PC-3 (cell line): ENCODE data around the gene ANKS1B. TPM values are rescaled to one million over a fixed set of nuclear protein-coding genes. Genes with fewer than 3 reads are reported as not detected.

Experiments
- ATAC-seq: fragments of 200-7000 bp; cut with Tn5 transposase; 2 replicates; pipeline ENCODE4 v1.9.1; 2020; ENCODE audit warnings: mild to moderate bottlenecking, moderate library complexity
- BruUV-seq: library from RNA; stranded (reverse); fragments of 400-500 nt; replicated peaks from 2 replicates; lab custom pipeline; 2021; lab: Mats Ljungman, UMichigan
- CTCF ChIA-PET: fragments of 300-600 bp; sonication (Branson Sonifier 250); formaldehyde crosslinking; loops from one replicate; lab custom pipeline; 2022; ENCODE audit warnings: antibody characterized with exemption; lab: Charles Lee
- POLR2A ChIA-PET: fragments of 300-600 bp; sonication (Branson Sonifier 250); formaldehyde crosslinking; loops from one replicate; lab custom pipeline; 2022; ENCODE audit warnings: antibody characterized with exemption; ENCODE audit not compliant: unreplicated experiment; lab: Charles Lee
- DNase-seq: peaks from one replicate; pipeline ENCODE4 v3.0.0-alpha.2; 2015
- H2AFZ ChIP-seq: fragments of 300-600 bp; sonication (generic); 2 replicates; pipeline ENCODE4 v1.6.0; 2016; ENCODE audit warnings: antibody characterized with exemption, low read length
- H3F3A ChIP-seq: fragments of 300-600 bp; sonication (generic); one replicate; pipeline ENCODE4 v1.6.0; 2017; ENCODE audit warnings: antibody characterized with exemption, low read length, control low read depth, mild to moderate bottlenecking; ENCODE audit not compliant: unreplicated experiment
- H3K27ac ChIP-seq: fragments of 300-600 bp; sonication (generic); 2 replicates; pipeline ENCODE4 v1.5.1; 2016; ENCODE audit warnings: mild to moderate bottlenecking, low read length
- H3K27me3 ChIP-seq: fragments of 300-600 bp; sonication (generic); 2 replicates; pipeline ENCODE4 v1.6.1; 2016; ENCODE audit warnings: low read length, mixed read lengths
- H3K36me3 ChIP-seq: fragments of 300-600 bp; sonication (generic); 2 replicates; pipeline ENCODE4 v1.6.1; 2016; ENCODE audit warnings: low read depth, mixed run types, low read length, mixed read lengths
- H3K4me1 ChIP-seq: fragments of 300-600 bp; sonication (generic); 2 replicates; pipeline ENCODE4 v1.5.1; 2016; ENCODE audit warnings: low read length; ENCODE audit not compliant: insufficient read depth
- H3K4me2 ChIP-seq: fragments of 300-600 bp; sonication (generic); 2 replicates; pipeline ENCODE4 v1.6.0; 2016; ENCODE audit warnings: low read length
- H3K4me3 ChIP-seq: fragments of 300-600 bp; sonication (generic); 2 replicates; pipeline ENCODE4 v1.5.1; 2016; ENCODE audit warnings: mild to moderate bottlenecking, low read length, mixed read lengths
- H3K79me2 ChIP-seq: fragments of 300-600 bp; sonication (generic); 2 replicates; pipeline ENCODE4 v1.6.1; 2017; ENCODE audit warnings: low read length, mixed read lengths
- H3K9ac ChIP-seq: fragments of 300-600 bp; sonication (generic); 2 replicates; pipeline ENCODE4 v1.6.0; 2016; ENCODE audit warnings: mild to moderate bottlenecking, low read length
- H3K9me2 ChIP-seq: fragments of 300-600 bp; sonication (generic); replicated peaks from 2 replicates; pipeline ENCODE4 v1.6.1; 2016; ENCODE audit warnings: mixed run types, low read length, mixed read lengths
- H3K9me3 ChIP-seq: fragments of 300-600 bp; sonication (generic); 2 replicates; pipeline ENCODE4 v1.6.1; 2016; ENCODE audit warnings: low read length, mixed read lengths
- H4K20me1 ChIP-seq: fragments of 300-600 bp; sonication (generic); 2 replicates; pipeline ENCODE4 v1.6.1; 2016; ENCODE audit warnings: low read length, mixed read lengths
- EZH2 ChIP-seq: fragments of 300-600 bp; sonication (generic); IDR thresholded peaks from one replicate; pipeline ENCODE4 v1.6.1; 2017; ENCODE audit warnings: antibody characterized with exemption, mild to moderate bottlenecking, low read length; ENCODE audit not compliant: unreplicated experiment
- EZH2phosphoT487 ChIP-seq: fragments of 300-600 bp; sonication (generic); IDR thresholded peaks from 2 replicates; pipeline ENCODE4 v1.6.1; 2018; ENCODE audit warnings: mild to moderate bottlenecking, antibody characterized with exemption, low read length, borderline replicate concordance
- intact Hi-C: fragments of 100-400 bp; cut with micrococcal nuclease; formaldehyde crosslinking; loops from 2 replicates; pipeline ENCODE4 v1.9.0; 2023
- total RNA-seq: library from RNA; depleted of rRNA; stranded (reverse); fragments of >200 nt; gene quantifications from 2 replicates; pipeline ENCODE4 v1.2.3, GENCODE V29; 2014
- TF ChIP-seq, protein P1 (sequence below): fragments of 300-600 bp; sonication (generic); conservative IDR thresholded peaks from 2 replicates; pipeline ENCODE4 v1.5.1; 2017; ENCODE audit warnings: antibody characterized with exemption, low read depth, mild to moderate bottlenecking, low read length

ANKS1B gene
- total RNA-seq, 1 experiment from 2014 or later, result 0.07 TPM

DNA sequence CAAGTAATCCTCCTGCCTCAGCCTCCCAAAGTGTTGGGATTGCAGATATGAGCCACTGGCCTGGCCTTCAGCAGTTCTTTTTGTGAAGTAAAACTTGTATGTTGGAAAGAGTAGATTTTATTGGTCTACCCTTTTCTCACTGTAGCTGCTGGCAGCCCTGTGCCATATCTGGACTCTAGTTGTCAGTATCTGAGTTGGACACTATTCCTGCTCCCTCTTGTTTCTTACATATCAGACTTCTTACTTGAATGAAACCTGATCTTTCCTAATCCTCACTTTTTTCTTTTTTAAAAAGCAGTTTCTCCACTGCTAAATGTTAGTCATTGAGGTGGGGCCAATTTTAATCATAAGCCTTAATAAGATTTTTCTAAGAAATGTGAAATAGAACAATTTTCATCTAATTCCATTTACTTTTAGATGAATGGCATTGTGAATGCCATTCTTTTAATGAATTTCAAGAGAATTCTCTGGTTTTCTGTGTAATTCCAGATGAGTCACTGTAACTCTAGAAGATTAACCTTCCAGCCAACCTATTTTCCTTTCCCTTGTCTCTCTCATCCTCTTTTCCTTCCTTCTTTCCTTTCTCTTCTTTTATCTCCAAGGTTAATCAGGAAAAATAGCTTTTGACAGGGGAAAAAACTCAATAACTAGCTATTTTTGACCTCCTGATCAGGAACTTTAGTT is 1250.9 kb downstream of the ANKS1B start:
- BruUV-seq, result no TSS peak
- Histone ChIP-seq H3K79me2 (no peaks in the 10 kb centered on the region), H3K9ac (no peak overlapping the region), H2AFZ (no peak overlapping the region), H3K9me2 (no peaks in the 10 kb centered on the region), H3F3A (no peaks in the 10 kb centered on the region), H3K27me3 (no peaks in the 10 kb centered on the region), H3K9me3 (no peaks in the 10 kb centered on the region), H3K4me2 (no peak overlapping the region), H3K36me3 (no peaks in the 10 kb centered on the region), H4K20me1 (no peaks in the 10 kb centered on the region), H3K4me1 (peaks cover 17% of the 10 kb centered on the region), H3K4me3 (no peak overlapping the region), H3K27ac (no peak overlapping the region)
- intact Hi-C loops, result no loop called here
- ChIA-PET CTCF (no interaction called here), POLR2A (interaction anchor here (0.6 kb wide), 1 partner anchor 112 kb away, joined by 23 read pairs; no protein-coding TSS in a partner anchor)
- TF ChIP-seq, protein P1, sequence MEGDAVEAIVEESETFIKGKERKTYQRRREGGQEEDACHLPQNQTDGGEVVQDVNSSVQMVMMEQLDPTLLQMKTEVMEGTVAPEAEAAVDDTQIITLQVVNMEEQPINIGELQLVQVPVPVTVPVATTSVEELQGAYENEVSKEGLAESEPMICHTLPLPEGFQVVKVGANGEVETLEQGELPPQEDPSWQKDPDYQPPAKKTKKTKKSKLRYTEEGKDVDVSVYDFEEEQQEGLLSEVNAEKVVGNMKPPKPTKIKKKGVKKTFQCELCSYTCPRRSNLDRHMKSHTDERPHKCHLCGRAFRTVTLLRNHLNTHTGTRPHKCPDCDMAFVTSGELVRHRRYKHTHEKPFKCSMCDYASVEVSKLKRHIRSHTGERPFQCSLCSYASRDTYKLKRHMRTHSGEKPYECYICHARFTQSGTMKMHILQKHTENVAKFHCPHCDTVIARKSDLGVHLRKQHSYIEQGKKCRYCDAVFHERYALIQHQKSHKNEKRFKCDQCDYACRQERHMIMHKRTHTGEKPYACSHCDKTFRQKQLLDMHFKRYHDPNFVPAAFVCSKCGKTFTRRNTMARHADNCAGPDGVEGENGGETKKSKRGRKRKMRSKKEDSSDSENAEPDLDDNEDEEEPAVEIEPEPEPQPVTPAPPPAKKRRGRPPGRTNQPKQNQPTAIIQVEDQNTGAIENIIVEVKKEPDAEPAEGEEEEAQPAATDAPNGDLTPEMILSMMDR, result no peak
- TF ChIP-seq EZH2phosphoT487, result no peak
- no peak for TF ChIP-seq EZH2
- peak; percentile 56 for ATAC-seq
- DNase-seq, result peak; percentile 26

DNA sequence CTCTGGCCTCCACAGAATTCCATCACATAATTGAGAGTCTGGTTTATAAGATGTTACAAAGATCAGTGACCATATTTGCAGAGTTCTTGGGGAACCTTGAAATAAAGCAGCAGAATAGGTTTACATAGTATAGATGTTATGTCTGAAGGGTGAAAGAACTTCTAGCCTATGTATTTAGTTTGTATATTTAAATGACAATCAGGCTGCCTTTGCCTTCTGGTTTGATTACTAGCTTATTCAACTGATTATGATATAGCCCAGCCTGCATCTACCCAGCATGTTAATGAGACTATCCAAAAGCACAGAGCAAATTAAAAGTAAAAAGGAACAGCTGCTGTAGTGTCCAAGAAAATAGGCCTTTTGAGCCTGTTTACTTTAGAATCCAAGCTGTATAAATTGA is 1254.3 kb downstream of the ANKS1B start:
- Histone ChIP-seq H3K27ac (no peak overlapping the region), H3K4me3 (no peak overlapping the region), H4K20me1 (no peaks in the 10 kb centered on the region), H3K4me2 (no peak overlapping the region), H3K9me3 (no peaks in the 10 kb centered on the region), H3K79me2 (no peaks in the 10 kb centered on the region), H3K9me2 (no peaks in the 10 kb centered on the region), H3K36me3 (no peaks in the 10 kb centered on the region), H3K9ac (no peak overlapping the region), H3K27me3 (no peaks in the 10 kb centered on the region), H2AFZ (no peak overlapping the region), H3F3A (no peaks in the 10 kb centered on the region), H3K4me1 (peaks cover 10% of the 10 kb centered on the region)
- no peak for DNase-seq
- ChIA-PET POLR2A (no interaction called here), CTCF (no interaction called here)
- TF ChIP-seq EZH2phosphoT487 (no peak), EZH2 (no peak)
- TF ChIP-seq, protein P1, result no peak
- BruUV-seq, result no TSS peak
- intact Hi-C loops, result no loop called here
- no peak for ATAC-seq

DNA sequence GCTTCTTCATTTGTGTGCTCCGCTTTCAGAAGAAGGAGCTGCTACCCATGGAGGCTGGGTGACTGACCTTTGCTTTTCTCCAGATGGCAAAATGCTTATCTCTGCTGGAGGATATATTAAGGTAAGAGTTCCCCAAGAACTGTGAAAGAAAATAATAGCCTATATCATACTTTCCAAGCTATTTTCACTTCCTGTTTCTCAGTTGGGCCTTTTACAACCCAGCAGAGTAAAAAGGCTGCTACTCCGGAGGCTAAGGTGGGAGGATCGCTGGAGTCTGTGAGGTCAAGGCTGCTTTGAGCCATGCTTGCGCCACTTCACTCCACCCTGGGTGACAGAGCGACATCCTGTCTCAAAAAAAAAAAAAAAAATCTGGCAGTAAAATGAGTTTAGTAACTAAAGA is 1257.5 kb downstream of the ANKS1B start:
- H3K9me2 ChIP-seq, result no peaks in the 10 kb centered on the region
- BruUV-seq, result no TSS peak
- no peak overlapping the region for H2AFZ ChIP-seq
- ChIA-PET CTCF (no interaction called here), POLR2A (no interaction called here)
- ATAC-seq, result no peak
- H3K9ac ChIP-seq, result no peak overlapping the region
- no peaks in the 10 kb centered on the region for H3K79me2 ChIP-seq
- H3F3A ChIP-seq, result no peaks in the 10 kb centered on the region
- TF ChIP-seq EZH2 (no peak), EZH2phosphoT487 (no peak)
- TF ChIP-seq, protein P1, result no peak
- no peaks in the 10 kb centered on the region for H3K9me3 ChIP-seq
- no peak overlapping the region for H3K27ac ChIP-seq
- no peak overlapping the region for H3K4me2 ChIP-seq
- no peaks in the 10 kb centered on the region for H4K20me1 ChIP-seq
- H3K4me3 ChIP-seq, result no peak overlapping the region
- intact Hi-C loops, result no loop called here
- no peaks in the 10 kb centered on the region for H3K36me3 ChIP-seq
- DNase-seq, result no peak
- H3K27me3 ChIP-seq, result no peaks in the 10 kb centered on the region
- H3K4me1 ChIP-seq, result no peaks in the 10 kb centered on the region
